Fibroblast of skin of left quadriceps (primary cell): ENCODE data around the gene NDUFAF3.
A peak's percentile ranks its signal among the peaks of the same experiment; 100 is the strongest.
"Not testable (repeated sequence)": the region's sequence is repeated elsewhere in the genome, so short reads cannot be mapped to it uniquely, and the experiment has no call there.

Experiments
- DNase-seq, 2 experiments: peaks; one replicate each; pipeline ENCODE4 v3.0.0-alpha.2; 2013; ENCODE audit warnings: low read depth in 2 of 2

Gene NDUFAF3

GRCh38 chr3:48999085-48999858 is 22.6 kb upstream of the NDUFAF3 start:
- no peak for DNase-seq

GRCh38 chr3:49001155-49001554 is 20.8 kb upstream of the NDUFAF3 start:
- DNase-seq, result no peak

- no peak for DNase-seq
These were observed 17.3 kb upstream of the NDUFAF3 start for GRCh38 chr3:49004352-49005302.

GRCh38 chr3:49005303-49005680 is 16.6 kb upstream of the NDUFAF3 start:
- no peak for DNase-seq

- DNase-seq, result no peak
These were observed 15.9 kb upstream of the NDUFAF3 start for GRCh38 chr3:49005998-49006397.

- no peak for DNase-seq
These were observed 15.4 kb upstream of the NDUFAF3 start for GRCh38 chr3:49006408-49007067.

- peak; percentile 95 for DNase-seq
These were observed 14.7 kb upstream of the NDUFAF3 start, which contains the start of gene WDR6 for GRCh38 chr3:49007068-49007770. TSS of gene WDR6 (plus strand) at chr3:49007391. CDS start at chr3:49007432, 41 bp downstream.

GRCh38 chr3:49007771-49008528 is 14.0 kb upstream of the NDUFAF3 start:
- peak; percentile 81 to 82 for DNase-seq

- not testable (repeated sequence) for DNase-seq
These were observed 13.3 kb upstream of the NDUFAF3 start for GRCh38 chr3:49008627-49009026.

GRCh38 chr3:49009396-49009795 is 12.5 kb upstream of the NDUFAF3 start:
- no peak for DNase-seq

GRCh38 chr3:49012441-49013017 is 9.4 kb upstream of the NDUFAF3 start:
- no peak for DNase-seq

- DNase-seq, result no peak
These were observed 8.7 kb upstream of the NDUFAF3 start for GRCh38 chr3:49013113-49013737.

- no peak for DNase-seq
These were observed 7.9 kb upstream of the NDUFAF3 start for GRCh38 chr3:49013738-49014660.

GRCh38 chr3:49015072-49015471 is 6.8 kb upstream of the NDUFAF3 start:
- DNase-seq, result no peak

- DNase-seq, result no peak
These were observed 6.2 kb upstream of the NDUFAF3 start for GRCh38 chr3:49015765-49016164.

GRCh38 chr3:49016414-49017228 is 5.3 kb upstream of the NDUFAF3 start:
- DNase-seq, result no peak

- no peak for DNase-seq
These were observed 4.5 kb upstream of the NDUFAF3 start for GRCh38 chr3:49017229-49017970.
